Measurements from ENCODE around the gene NEDD4.
A peak's percentile ranks its signal among the peaks of the same experiment; 100 is the strongest.
"Not testable (repeated sequence)": the region's sequence is repeated elsewhere in the genome, so short reads cannot be mapped to it uniquely, and the experiment has no call there.

NEDD4 gene

DNA sequence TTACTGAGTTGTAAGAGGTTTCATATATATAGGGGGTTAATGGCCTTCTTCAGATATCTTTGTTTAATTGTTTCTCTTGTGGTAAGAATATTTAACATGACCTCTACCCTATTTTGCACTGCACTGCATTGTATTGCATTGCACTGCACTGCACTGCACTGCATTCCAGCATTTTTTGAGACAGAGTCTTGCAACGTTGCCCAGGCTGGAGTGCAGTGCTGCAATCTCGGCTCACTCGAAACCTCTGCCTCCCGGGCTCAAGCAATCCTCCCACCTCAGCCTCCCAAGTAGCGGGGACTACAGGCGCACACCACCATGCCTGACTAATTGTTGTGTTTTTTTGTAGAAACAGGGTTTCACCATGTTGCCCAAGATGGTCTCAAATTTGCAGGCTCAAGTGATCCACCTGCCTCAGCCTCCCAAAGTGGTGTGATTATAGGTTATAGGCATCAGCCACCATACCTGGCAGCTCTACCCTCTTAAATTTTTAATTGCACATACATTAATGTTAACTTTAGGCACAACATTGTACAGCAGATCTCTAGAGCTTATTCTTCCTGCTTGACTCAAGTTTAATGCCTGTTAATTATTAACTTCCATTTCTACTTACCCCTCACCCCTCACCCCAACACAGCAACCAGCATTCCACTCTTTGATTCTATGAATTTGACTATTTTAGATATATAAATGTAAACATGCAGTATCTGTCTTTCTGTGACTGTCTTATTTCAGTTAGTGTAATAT, 38.4 kb downstream of the NEDD4 start:
- DNase-seq (ENCODE audit: low spot score), result no peak

DNA sequence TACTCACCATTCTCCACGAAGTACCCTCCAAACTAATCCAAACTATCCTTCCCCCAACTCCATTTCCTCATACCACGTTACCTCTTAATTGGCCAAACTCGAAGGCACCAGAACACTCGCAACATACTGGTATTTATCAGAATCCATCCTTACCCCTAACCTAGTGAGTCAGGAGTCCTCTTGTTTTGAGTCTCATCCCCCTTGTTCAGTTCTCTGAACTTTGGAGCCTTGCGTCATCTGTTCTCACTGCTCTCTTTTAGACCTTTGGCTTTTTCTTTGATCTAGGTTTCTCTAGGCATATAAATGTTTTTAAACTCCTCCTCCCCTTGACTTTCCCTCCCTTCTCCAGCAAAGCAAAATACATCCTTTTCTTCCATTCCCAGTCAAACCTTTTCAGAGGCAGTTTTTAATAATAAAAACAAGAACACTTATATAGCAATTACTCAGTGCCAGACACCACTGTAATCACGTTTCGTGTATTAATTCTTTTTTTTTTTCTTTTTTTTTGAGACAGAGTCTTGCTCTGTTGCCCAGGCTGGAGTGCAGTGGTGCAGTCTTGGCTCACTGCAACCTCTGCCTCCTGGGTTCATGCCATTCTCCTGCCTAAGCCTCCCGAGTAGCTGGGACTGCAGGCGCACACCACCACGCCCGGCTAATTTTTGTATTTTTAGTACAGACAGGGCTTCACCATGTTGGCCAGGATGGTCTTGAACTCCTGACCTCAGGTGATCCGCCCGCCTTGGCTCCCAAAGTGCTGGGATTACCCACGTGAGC, 40.7 kb downstream of the NEDD4 start:
- not testable (repeated sequence) for DNase-seq (ENCODE audit: low spot score)

- not testable (repeated sequence) for DNase-seq (ENCODE audit: low spot score)
Measured at GRCh38 chr15:55944606-55945005, 48.8 kb downstream of the NEDD4 start.

DNA sequence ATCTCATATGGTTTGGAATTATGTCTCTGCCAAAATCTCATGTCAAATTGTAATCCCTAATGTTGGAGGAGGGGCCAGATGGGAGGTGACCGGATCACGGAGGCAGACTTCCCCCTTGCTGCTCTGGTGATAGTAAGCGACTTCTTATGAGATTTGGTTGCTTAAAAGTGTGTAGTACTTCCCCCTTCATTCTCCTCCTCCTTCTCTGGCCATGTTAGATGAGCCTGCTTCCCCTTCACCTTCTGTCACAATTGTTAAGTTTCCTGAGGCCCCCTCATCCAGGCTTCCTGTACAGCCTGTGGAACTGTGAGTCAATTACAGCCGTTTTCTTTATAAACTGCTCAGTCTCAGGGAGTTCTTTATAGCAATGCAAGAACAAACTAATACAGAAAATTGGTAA, 51.1 kb downstream of the NEDD4 start:
- DNase-seq (ENCODE audit: low spot score), result peak; percentile 1

- DNase-seq (ENCODE audit: low spot score), result no peak
Measured at GRCh38 chr15:55937040-55937439, 56.4 kb downstream of the NEDD4 start.

GRCh38 chr15:55928955-55929354, 64.5 kb downstream of the NEDD4 start:
- no peak for DNase-seq (ENCODE audit: low spot score)

- no peak for DNase-seq (ENCODE audit: low spot score)
Measured at GRCh38 chr15:55921744-55922143, 71.7 kb downstream of the NEDD4 start.

- peak; percentile 9 for DNase-seq (ENCODE audit: low spot score)
Measured at GRCh38 chr15:55917881-55918296, 75.5 kb downstream of the NEDD4 start.

DNA sequence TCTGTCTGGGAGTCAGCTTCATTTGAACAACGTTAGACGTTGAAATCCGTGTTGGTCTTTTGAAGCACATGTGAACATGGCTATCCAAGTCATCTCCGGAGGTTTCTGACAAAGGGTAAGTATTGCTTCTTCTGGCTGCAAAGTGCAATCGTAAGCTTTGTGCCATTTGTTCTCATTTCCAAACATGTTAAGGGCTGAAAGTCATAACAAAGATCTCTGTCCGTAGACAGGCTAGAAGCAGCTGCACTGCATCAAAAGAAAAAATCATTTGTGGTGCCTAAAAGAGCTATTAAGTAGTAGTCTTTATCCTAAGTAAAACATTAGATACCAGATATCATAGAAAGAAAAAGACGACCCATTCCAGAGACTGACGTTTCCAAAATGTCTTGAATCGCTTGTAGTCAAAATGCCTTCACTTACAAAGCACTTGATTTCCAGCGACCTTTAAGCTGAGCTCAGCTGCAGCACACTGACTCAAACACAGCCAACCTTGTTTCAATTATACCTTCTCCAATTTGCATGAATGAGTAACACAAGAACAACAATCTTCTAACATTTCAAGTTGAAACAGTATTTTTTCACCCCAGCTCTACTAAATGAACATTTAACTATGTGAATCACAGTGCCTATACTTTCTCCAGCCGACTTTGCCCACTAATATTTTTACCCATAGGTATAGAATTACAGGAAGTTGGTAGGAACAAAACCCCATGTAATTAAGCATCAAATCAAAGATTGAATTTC, 76.6 kb downstream of the NEDD4 start:
- no peak for DNase-seq (ENCODE audit: low spot score)

DNA sequence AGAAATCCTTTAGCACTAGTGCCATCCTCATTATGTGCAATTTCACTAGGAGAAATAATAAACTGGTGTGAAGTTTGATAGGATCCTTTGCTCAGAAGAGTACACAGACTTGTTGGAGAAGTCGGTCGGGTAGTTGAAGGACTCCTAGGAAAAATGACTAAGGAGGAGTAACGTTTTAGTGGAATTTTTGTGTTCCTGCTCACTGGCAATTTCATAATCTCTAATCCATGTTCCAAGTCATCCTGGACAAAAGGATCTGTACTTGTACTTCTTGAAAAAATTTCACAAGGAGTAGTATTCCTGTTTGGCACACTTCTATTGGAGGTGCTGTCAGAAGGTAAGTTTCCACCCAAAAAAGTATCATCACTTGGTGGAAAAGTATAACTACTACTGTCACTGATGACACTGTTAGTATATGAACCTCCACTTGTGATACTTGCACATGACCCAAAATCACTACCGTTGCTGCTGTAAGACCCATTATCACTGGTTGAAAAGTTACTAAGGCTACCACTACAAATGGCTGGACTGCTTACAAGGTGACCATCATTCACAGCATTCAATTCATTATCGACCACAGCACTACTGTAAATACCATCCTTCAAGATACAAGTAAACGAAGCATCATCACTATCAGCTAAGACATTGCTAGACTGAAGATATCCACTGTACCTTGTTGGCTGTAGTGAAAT, 77.4 kb downstream of the NEDD4 start:
- no peak for DNase-seq (ENCODE audit: low spot score)

DNA sequence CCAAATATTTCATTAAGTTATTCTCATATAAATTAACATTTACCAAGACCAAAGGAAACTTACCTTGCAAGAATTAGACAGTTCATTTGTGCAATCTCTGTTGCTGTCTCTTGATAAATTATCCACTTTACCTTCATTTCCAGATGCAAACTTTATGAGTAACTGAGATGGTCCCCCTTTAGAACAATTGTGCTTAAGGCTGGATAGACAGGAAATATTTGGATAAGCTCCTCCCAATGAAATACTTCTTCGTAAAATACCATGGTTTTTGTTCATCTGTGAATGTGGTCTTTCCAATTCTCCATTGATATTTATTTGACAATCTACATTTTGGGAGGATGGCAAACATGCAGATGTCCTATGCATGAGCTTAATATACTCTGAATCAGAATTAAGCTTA, 78.2 kb downstream of the NEDD4 start:
- no peak for DNase-seq (ENCODE audit: low spot score)

- no peak for DNase-seq (ENCODE audit: low spot score)
Measured at GRCh38 chr15:55914446-55914845, 79.0 kb downstream of the NEDD4 start.

DNA sequence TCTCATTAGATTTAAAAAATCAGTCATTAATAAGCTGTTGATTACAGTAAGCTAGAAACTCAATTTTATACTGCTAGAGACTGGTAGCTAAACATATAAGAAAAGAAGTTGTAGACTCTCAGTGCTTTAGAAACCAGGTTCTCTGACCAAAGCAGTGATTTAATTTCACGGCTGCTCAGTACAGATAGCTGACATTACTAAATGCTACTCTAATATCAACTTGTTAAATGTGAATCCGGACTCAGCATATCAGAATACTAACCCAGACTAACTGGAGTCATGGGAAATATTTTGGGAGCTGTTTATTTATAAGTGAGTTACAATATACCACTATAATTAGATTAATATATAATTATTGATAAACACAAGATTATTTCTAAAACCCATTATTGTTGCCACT, 80.4 kb downstream of the NEDD4 start:
- DNase-seq (ENCODE audit: low spot score), result no peak

DNA sequence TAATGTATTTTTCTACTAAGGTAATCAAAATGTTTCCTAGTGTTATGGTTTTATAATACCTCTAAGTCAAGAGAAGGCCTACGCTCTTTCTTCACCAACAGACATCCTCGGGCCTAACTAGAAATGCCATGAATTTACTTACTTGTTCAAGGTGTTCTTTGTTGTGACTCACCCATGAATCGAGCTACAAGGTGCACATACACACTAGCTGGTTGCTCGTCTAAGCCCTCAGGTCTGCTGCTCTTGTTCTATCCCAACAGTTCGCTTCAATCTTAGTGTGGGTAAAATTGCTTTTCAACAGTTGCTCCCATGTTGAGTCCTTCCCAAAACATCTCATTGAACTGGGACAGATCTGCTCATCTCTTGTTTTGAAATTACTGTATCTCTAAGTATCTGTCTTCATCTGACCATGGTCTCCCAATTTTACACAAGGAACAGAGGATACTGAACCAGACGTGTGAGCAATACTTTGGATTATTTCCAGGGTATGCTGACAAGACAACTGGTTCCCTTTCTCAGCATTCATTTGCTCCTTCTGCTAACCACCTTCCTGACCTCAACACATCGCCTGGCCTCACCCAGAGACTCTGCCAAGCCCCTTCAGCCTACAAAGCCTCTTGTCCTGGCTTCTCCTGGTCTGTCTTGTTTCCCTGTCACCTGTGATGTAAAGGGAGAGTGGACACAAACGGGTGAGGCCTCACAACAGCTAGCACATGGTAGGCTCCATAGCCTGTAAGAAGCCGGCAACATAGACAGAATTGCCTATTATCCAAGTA, 84.2 kb downstream of the NEDD4 start:
- DNase-seq (ENCODE audit: low spot score), result no peak

DNA sequence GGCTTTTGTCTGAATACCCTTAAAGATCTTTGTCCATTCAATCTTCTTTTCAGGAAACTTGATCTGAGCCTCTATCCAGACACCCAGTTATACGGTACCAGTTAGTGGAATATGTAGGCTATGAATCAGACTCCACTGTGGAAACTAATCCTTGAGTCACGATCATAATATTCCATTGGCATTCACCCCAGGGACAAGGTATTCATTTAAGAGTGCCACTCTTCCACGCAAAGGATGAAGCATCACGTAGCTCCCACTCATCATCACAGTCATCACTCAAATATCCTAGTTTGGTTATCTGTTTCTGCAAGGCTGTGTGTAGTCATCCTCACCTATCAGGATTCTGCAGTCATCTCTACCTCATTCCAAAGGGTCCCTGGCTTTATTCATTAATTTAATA, 85.6 kb downstream of the NEDD4 start:
- no peak for DNase-seq (ENCODE audit: low spot score)

GRCh38 chr15:55902981-55903380, 90.4 kb downstream of the NEDD4 start:
- no peak for DNase-seq (ENCODE audit: low spot score)

- no peak for DNase-seq (ENCODE audit: low spot score)
Measured at GRCh38 chr15:55900019-55900418, 93.4 kb downstream of the NEDD4 start.

DNA sequence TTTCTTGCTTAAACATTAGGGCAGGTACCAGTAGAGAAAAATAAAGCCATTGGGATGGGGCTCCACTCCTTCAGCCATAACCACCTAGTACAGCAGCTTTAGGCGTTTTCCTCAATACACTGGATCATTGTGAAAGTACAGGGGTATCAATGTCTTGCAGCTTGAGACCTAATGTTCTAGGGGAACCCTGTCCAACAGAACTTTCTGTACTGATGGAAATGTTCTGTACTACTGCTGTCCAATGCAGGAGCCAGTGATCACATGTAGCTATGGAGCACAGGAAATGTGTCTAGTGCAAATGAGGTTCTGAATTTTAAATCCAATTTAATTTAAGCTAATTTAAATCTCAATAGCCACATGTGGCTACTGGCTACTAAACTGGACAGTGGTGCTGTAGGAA, 93.9 kb downstream of the NEDD4 start:
- DNase-seq (ENCODE audit: low spot score), result no peak

DNA sequence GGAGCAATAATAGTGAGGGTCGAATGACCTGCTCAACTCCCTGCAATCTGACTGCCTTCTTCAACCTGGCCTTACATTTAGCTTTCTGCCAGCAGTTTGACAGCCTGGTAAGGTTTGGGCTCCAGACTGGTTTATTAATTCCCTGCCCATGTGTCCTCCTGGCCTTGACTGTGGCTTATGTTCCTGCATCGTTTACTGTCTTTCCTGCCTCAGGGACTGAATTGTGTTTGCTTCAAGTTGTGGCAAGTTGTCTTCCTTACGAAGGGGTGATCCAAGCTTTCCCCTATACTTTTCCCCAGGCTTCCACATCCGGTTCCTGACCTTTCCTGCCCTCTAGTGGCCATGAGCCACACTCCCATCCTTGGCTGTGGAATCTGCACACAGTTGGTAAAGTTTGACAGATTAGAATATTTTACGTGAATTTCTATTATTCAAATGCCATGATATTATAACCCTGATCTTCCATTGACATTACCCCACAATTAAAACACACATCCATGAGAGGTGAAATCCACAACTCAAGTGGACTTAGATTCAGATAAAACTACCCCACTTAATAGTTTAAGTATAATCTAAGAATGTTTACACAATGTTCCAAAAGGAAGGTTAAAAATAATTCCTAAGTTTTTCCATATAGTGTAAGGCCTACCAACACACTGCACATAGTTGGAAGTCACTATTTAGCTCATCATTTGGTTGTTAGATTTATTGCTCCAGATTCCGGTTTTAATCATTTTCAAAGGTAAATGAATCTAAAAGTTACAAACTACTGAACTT, 95.7 kb downstream of the NEDD4 start:
- DNase-seq (ENCODE audit: low spot score), result no peak

- no peak for DNase-seq (ENCODE audit: low spot score)
Measured at GRCh38 chr15:55894399-55894965, 98.9 kb downstream of the NEDD4 start.
